Natural killer cell treated with Interleukin-12 subunit alpha and Interleukin-12 subunit beta and Interleukin-15 and Interleukin-18, amount 100 ng/mL, for 72 hours (primary cell): Measurements from ENCODE around the gene ZNF280A. TPM values are rescaled to one million over a fixed set of nuclear protein-coding genes. Genes with fewer than 3 reads are reported as not detected.
"Not testable (repeated sequence)": the region's sequence is repeated elsewhere in the genome, so short reads cannot be mapped to it uniquely, and the experiment has no call there.

ENCODE experiments used
- ATAC-seq, 2 donors: fragments of 150-1000 bp; cut with Tn5 transposase in 1 of 2; sonication (Bioruptor Pico), chemical (Tn5 transposase) in 1 of 2; 2 replicates each; pipeline ENCODE4 v1.10.0; 2021
- DNase-seq: peaks from one replicate; pipeline ENCODE4 v3.0.0; 2022; ENCODE audit warnings: low spot score
- H3K27ac Mint-ChIP-seq, 2 donors: 1 replicate in 1 of 2; 2 replicates in 1 of 2; pipeline ENCODE4 v1.8.0; 2022; ENCODE audit warnings: mixed read lengths in 2 of 2, mild to moderate bottlenecking in 1 of 2, moderate library complexity in 1 of 2
- H3K27me3 Mint-ChIP-seq, 2 donors: 1 replicate in 1 of 2; 2 replicates in 1 of 2; pipeline ENCODE4 v1.8.0; 2022; ENCODE audit warnings: mixed read lengths in 2 of 2
- H3K36me3 Mint-ChIP-seq: one replicate; pipeline ENCODE4 v1.8.0; 2022; ENCODE audit warnings: mixed read lengths
- H3K4me1 Mint-ChIP-seq, 2 donors: 1 replicate in 1 of 2; 2 replicates in 1 of 2; pipeline ENCODE4 v1.8.0; 2022; ENCODE audit warnings: low read depth in 2 of 2, mixed read lengths in 2 of 2, mild to moderate bottlenecking in 1 of 2
- H3K4me3 Mint-ChIP-seq: one replicate; pipeline ENCODE4 v1.8.0; 2022; ENCODE audit warnings: mixed read lengths
- H3K9me3 Mint-ChIP-seq: 2 replicates; pipeline ENCODE4 v1.8.0; 2022; ENCODE audit warnings: mixed read lengths
- total RNA-seq, 2 donors: library from RNA; stranded (reverse); gene quantifications; one replicate each; pipeline ENCODE4 v1.2.3, GENCODE V29; 2022

ZNF280A gene
- total RNA-seq, 2 donors from 2014 or later: not detected

- ATAC-seq, H3K4me3 Mint-ChIP-seq, DNase-seq, H3K9me3 Mint-ChIP-seq, H3K27ac Mint-ChIP-seq, H3K4me1 Mint-ChIP-seq: not testable (repeated sequence)
- Mint-ChIP-seq H3K36me3 (peaks cover 11% of the 10 kb centered on the region), H3K27me3 (peaks cover 29 to 34% of the 10 kb centered on the region in 2 donors)
Observed at GRCh38 chr22:22514431-22514830, 5.6 kb downstream of the ZNF280A start.

DNA sequence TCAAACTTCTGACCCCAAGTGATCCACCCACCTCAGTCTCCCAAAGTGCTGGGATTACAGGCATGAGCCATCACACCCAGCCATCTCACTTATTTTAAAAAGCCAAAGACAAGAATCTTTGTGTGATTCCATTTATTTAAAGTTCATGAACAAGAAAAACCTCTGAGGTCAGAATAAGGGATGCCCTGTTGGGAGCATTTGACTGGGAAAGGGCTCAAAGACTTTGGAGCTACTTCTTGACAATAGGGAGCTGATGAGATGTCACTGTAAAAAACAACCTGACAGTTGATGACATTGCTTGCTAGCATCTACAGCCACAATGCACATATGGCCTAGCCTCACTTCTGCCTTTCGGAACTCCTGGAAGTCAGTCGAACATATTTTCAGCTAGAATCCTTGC is 6.5 kb downstream of the ZNF280A start:
- no peak overlapping the region for H3K4me3 Mint-ChIP-seq
- H3K27ac Mint-ChIP-seq: no peak overlapping the region
- H3K36me3 Mint-ChIP-seq: peaks cover 13% of the 10 kb centered on the region
- H3K4me1 Mint-ChIP-seq: peaks cover 0 to 4% of the 10 kb centered on the region in 2 donors
- ATAC-seq (no peak), DNase-seq (no peak)
- H3K27me3 Mint-ChIP-seq: peaks cover 28 to 34% of the 10 kb centered on the region in 2 donors
- peaks cover 4% of the 10 kb centered on the region for H3K9me3 Mint-ChIP-seq

- ATAC-seq (no peak), DNase-seq (no peak)
- peaks cover 2 to 6% of the 10 kb centered on the region in 2 donors for H3K4me1 Mint-ChIP-seq
- peaks cover 28 to 34% of the 10 kb centered on the region in 2 donors for H3K27me3 Mint-ChIP-seq
- peaks cover 4% of the 10 kb centered on the region for H3K9me3 Mint-ChIP-seq
- H3K4me3 Mint-ChIP-seq: no peak overlapping the region
- H3K27ac Mint-ChIP-seq: no peak overlapping the region
- peaks cover 13% of the 10 kb centered on the region for H3K36me3 Mint-ChIP-seq
Observed at GRCh38 chr22:22512951-22513350, 7.1 kb downstream of the ZNF280A start.

GRCh38 chr22:22510833-22511232 is 9.2 kb downstream of the ZNF280A start:
- peaks cover 19% of the 10 kb centered on the region in 2 donors for H3K27me3 Mint-ChIP-seq
- not testable (repeated sequence) for H3K27ac Mint-ChIP-seq, ATAC-seq, DNase-seq, H3K4me3 Mint-ChIP-seq, H3K9me3 Mint-ChIP-seq
- peaks cover 8 to 11% of the 10 kb centered on the region in 2 donors for H3K4me1 Mint-ChIP-seq
- H3K36me3 Mint-ChIP-seq: peaks cover 21% of the 10 kb centered on the region

- Mint-ChIP-seq H3K4me3 (peak overlapping the region; percentile 44), H3K27me3 (peaks cover 12 to 14% of the 10 kb centered on the region in 2 donors), H3K36me3 (peaks cover 25% of the 10 kb centered on the region), H3K4me1 (peaks cover 8 to 11% of the 10 kb centered on the region in 2 donors)
- not testable (repeated sequence) for DNase-seq, H3K27ac Mint-ChIP-seq, H3K9me3 Mint-ChIP-seq, ATAC-seq
Observed at GRCh38 chr22:22509912-22510311, 10.2 kb downstream of the ZNF280A start.

DNA sequence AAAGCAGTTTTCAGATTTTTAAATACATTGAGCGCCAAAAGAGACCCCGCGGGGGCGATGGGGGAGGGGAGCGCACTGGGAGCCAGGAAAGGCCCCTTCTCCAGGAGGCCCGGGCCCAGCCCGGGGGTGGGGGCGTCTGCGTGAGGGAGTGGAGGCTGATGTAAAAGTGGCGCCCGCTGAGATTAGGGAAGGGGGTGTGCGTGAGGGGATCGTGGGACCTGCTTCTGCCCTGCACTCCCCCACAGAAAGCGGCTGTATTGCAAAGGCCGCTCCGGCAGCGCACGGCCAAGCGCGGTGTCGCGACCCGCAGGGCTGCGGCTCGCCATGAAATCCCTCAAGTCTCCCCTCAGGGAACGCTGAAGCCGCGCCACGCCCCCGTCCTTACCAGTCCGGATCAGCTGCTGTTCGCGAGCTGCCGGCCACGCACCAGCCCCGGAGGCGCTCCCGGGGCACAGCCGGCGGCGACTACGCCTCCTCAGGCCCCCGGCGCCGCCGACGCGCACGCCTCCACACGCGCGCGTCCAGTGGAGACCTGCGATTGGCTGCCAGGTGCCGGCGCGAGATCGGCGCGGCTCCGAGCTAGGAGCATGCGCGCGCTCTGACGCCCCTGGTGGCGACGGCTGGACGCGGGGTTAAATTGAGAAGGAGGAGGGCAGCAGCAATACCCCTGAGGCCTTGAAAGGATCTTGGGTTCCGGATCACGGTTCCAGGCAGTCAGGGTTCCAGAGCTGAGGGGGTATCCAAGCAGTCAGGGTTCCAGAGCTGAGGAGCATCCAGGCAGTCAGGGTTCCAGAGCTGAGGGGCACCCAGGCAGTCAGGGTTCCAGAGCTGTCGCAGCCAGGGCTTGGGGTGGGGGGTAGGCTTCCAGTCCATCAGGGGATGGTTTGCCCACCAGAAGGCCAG is 11.5 kb downstream of the ZNF280A start, which contains the start of gene ZNF280B:
TSS of gene ZNF280B (minus strand) at position 469 of the 903 bp plus-strand sequence. CDS start 19,344 bp downstream, outside the sequence.
- Mint-ChIP-seq H3K36me3 (peaks cover 32% of the 10 kb centered on the region), H3K4me1 (peaks cover 8 to 11% of the 10 kb centered on the region in 2 donors), H3K27me3 (peaks cover 10 to 12% of the 10 kb centered on the region in 2 donors), H3K27ac (peak within 1 kb of the TSS in 1 of 2 donors; percentile 18), H3K9me3 (peaks cover 4% of the 10 kb centered on the region), H3K4me3 (peak within 1 kb of the TSS; percentile 86)
- peak; percentile 99 for ATAC-seq
- peak; percentile 90 for DNase-seq

- DNase-seq (no peak), ATAC-seq (no peak)
- H3K4me3 Mint-ChIP-seq: peak overlapping the region; percentile 86
- peaks cover 8 to 9% of the 10 kb centered on the region in 2 donors for H3K27me3 Mint-ChIP-seq
- peak overlapping the region in 1 of 2 donors; percentile 18 for H3K27ac Mint-ChIP-seq
- H3K9me3 Mint-ChIP-seq: peaks cover 4% of the 10 kb centered on the region
- H3K4me1 Mint-ChIP-seq: peaks cover 8 to 11% of the 10 kb centered on the region in 2 donors
- H3K36me3 Mint-ChIP-seq: peaks cover 32% of the 10 kb centered on the region
Observed at GRCh38 chr22:22507743-22508273, 12.3 kb downstream of the ZNF280A start.

DNA sequence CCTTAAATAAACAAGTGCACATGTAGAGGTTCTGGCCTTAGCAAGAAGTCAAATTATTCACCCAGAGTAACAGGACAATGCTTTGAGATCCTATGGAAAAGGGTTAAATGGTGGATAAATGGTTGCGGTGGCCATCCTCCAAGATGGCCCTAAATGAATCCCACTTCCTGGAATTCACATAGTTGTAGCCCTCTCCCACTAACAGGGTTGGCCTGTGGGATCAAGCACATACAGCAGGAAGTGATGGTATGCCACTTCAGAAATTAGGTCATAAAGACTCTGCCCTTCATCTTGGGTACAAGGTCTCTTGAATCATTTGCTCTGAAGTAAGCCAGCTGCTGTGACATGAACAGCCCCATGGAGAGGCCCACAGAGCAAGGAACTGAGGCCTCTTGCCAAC is 13.3 kb downstream of the ZNF280A start:
- Mint-ChIP-seq H3K27ac (no peak overlapping the region), H3K4me3 (no peak overlapping the region), H3K27me3 (peaks cover 0 to 4% of the 10 kb centered on the region in 2 donors), H3K9me3 (peaks cover 4% of the 10 kb centered on the region), H3K4me1 (peaks cover 8 to 11% of the 10 kb centered on the region in 2 donors), H3K36me3 (peaks cover 32% of the 10 kb centered on the region)
- ATAC-seq: no peak
- no peak for DNase-seq

DNA sequence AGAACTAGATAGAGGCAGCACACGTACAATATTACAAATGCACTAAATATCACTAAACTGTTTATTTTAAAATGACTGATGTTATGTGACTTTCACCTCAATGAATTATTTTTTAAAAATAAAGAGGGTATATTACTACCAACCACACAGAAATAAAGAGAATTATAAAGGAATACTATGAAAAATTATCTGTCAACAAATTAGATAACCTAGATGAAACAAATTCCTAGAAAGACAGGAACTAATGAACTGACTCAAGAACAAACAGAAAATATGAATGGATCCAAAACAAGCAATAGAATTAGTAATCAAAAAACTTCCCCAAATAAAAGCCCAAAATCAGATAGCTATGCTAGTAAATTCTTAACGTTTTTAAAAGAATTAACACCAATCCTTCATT is 21.8 kb downstream of the ZNF280A start:
- H3K36me3 Mint-ChIP-seq: peaks cover 6% of the 10 kb centered on the region
- no peaks in the 10 kb centered on the region for H3K9me3 Mint-ChIP-seq
- H3K27me3 Mint-ChIP-seq: no peaks in the 10 kb centered on the region
- no peak overlapping the region for H3K27ac Mint-ChIP-seq
- H3K4me1 Mint-ChIP-seq: no peaks in the 10 kb centered on the region
- DNase-seq (no peak), ATAC-seq (no peak)
- H3K4me3 Mint-ChIP-seq: no peak overlapping the region

DNA sequence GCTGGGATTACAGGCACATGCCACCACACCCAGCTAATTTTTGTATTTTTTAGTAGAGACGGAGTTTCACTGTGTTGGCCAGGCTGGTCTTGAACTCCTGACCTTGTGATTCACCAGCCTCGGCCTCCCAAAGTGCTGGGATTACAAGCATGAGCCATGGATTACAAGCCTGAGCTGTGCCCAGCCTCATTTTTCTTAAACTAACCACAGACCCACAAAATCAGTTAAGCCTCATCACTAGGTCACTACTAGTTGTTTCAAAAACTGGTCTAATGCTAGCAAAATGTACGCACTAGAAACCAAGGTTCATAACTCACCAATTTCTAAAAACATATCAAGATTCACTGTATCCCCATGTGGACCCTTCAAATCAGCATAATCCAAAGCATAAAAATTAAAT is 28.5 kb downstream of the ZNF280A start:
- peaks cover 13% of the 10 kb centered on the region for H3K36me3 Mint-ChIP-seq
- not testable (repeated sequence) for H3K9me3 Mint-ChIP-seq, H3K27ac Mint-ChIP-seq, H3K4me3 Mint-ChIP-seq, ATAC-seq, H3K27me3 Mint-ChIP-seq, DNase-seq, H3K4me1 Mint-ChIP-seq

DNA sequence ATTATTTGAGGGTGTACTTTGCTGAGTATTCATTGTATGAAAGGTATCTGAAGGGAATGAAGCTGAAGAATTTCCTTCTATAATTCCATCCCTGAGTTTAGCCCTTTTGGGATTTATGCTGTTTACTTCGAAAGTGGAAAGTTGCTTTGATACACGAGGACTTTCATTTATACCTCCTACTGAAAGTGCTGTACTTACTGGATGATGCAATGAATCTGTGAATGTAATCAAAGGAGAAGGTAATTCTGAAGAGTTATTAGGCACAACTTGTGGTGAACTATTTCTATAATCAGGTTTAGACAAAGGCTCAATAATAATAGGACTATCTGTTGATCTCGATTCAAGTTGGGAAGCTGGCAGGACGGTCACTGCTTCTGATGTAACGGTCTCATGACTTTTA is 31.3 kb downstream of the ZNF280A start:
- H3K4me1 Mint-ChIP-seq: no peaks in the 10 kb centered on the region
- H3K27ac Mint-ChIP-seq: no peak overlapping the region
- H3K27me3 Mint-ChIP-seq: no peaks in the 10 kb centered on the region
- ATAC-seq (no peak), DNase-seq (no peak)
- H3K4me3 Mint-ChIP-seq: no peak overlapping the region
- H3K9me3 Mint-ChIP-seq: no peaks in the 10 kb centered on the region
- H3K36me3 Mint-ChIP-seq: peaks cover 12% of the 10 kb centered on the region

GRCh38 chr22:22487869-22488597 is 32.0 kb downstream of the ZNF280A start:
- H3K36me3 Mint-ChIP-seq: peaks cover 7% of the 10 kb centered on the region
- ATAC-seq (no peak), DNase-seq (no peak)
- H3K27me3 Mint-ChIP-seq: no peaks in the 10 kb centered on the region
- no peak overlapping the region for H3K4me3 Mint-ChIP-seq
- H3K4me1 Mint-ChIP-seq: no peaks in the 10 kb centered on the region
- H3K9me3 Mint-ChIP-seq: no peaks in the 10 kb centered on the region
- no peak overlapping the region for H3K27ac Mint-ChIP-seq

DNA sequence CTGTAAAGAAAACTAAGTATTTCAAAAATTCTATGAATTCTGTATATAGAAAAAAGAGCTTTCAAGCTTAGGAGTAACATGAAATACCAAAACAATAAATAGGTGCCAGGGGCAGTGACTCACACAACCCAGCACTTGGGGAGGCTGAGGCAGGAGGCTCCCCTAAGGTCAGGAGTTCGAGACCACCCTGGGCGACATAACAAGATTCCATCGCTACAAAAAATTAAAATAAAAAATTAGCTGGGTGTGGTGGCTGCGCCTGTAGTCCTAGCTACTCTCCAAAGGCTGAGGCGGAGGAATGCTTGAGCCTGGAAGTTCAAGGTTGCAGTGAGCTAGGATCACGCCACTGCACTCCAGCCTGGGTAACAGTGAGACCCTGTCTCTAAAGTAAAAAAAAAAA is 33.0 kb downstream of the ZNF280A start:
- H3K36me3 Mint-ChIP-seq: peaks cover 7% of the 10 kb centered on the region
- ATAC-seq: no peak
- H3K9me3 Mint-ChIP-seq: no peaks in the 10 kb centered on the region
- H3K4me3 Mint-ChIP-seq: no peak overlapping the region
- no peaks in the 10 kb centered on the region for H3K4me1 Mint-ChIP-seq
- DNase-seq: no peak
- no peak overlapping the region for H3K27ac Mint-ChIP-seq
- no peaks in the 10 kb centered on the region for H3K27me3 Mint-ChIP-seq
